Common myeloid progenitor, CD34-positive (primary cell): ENCODE measurements around the gene ADAT3.

ENCODE experiments used
- CTCF ChIA-PET: fragments of 350-600 bp; sonication (Branson Sonifier 250); formaldehyde crosslinking; loops from one replicate; lab custom pipeline; 2021; ENCODE audit warnings: antibody characterized with exemption; lab: Charles Lee
- POLR2A ChIA-PET: fragments of 350-600 bp; sonication (Branson Sonifier 250); formaldehyde crosslinking; loops from one replicate; lab custom pipeline; 2021; ENCODE audit warnings: antibody characterized with exemption; lab: Charles Lee
- DNase-seq, 3 donors: peaks; one replicate each; pipeline versions ENCODE4 v3.0.0 to v3.0.0-alpha.2; 2013
- H3K27ac ChIP-seq, 2 experiments: 1 replicate in 1 of 2; 2 replicates in 1 of 2; pipeline ENCODE4 v1.7.0; 2013; ENCODE audit warnings: inconsistent platforms in 2 of 2, low read length in 2 of 2, mild to moderate bottlenecking in 2 of 2, low read depth in 1 of 2, moderate library complexity in 1 of 2; ENCODE audit not compliant: severe bottlenecking in 2 of 2, insufficient read depth in 1 of 2, poor library complexity in 1 of 2
- H3K27me3 ChIP-seq, 5 experiments: replicated peaks in 2 of 5; 1 replicate in 3 of 5; 2 replicates in 2 of 5; pipeline versions ENCODE4 v1.6.1 to v1.7.0; 2013; ENCODE audit warnings: low read length in 4 of 5, mild to moderate bottlenecking in 2 of 5, moderate library complexity in 2 of 5, inconsistent platforms in 1 of 5; ENCODE audit not compliant: insufficient read depth in 5 of 5, control insufficient read depth in 4 of 5
- H3K36me3 ChIP-seq, 4 experiments: 1 replicate in 2 of 4; 2 replicates in 2 of 4; pipeline versions ENCODE4 v1.6.1 to v1.7.0; 2013; ENCODE audit warnings: low read length in 3 of 4, control low read depth in 1 of 4, mild to moderate bottlenecking in 1 of 4; ENCODE audit not compliant: control insufficient read depth in 4 of 4, insufficient read depth in 4 of 4
- H3K4me1 ChIP-seq, 4 experiments: 1 replicate in 3 of 4; 2 replicates in 1 of 4; pipeline versions ENCODE4 v1.6.1 to v1.7.1; 2013; ENCODE audit warnings: low read length in 3 of 4, mild to moderate bottlenecking in 3 of 4, control low read depth in 1 of 4, inconsistent platforms in 1 of 4, moderate library complexity in 1 of 4; ENCODE audit not compliant: control insufficient read depth in 4 of 4, insufficient read depth in 4 of 4; ENCODE audit errors: control extremely low read depth in 1 of 4
- H3K4me3 ChIP-seq, 7 experiments: 1 replicate in 4 of 7; 2 replicates in 3 of 7; pipeline versions ENCODE4 v1.5.1 to v1.7.0; 2013; ENCODE audit warnings: mild to moderate bottlenecking in 7 of 7, low read length in 6 of 7, moderate library complexity in 6 of 7, inconsistent platforms in 2 of 7, low read depth in 2 of 7, control low read depth in 1 of 7; ENCODE audit not compliant: insufficient read depth in 4 of 7, control insufficient read depth in 1 of 7; ENCODE audit errors: extremely low read depth in 1 of 7
- H3K9me3 ChIP-seq, 5 experiments: 1 replicate in 4 of 5; 2 replicates in 1 of 5; pipeline versions ENCODE4 v1.6.1 to v1.7.1; 2013; ENCODE audit warnings: low read length in 4 of 5, mild to moderate bottlenecking in 2 of 5, inconsistent platforms in 1 of 5, low read depth in 1 of 5, moderate library complexity in 1 of 5; ENCODE audit not compliant: control insufficient read depth in 4 of 5, insufficient read depth in 2 of 5; ENCODE audit errors: control extremely low read depth in 1 of 5
- WGBS: methylation state at CpG from one replicate; pipeline ENCODE4 v1.1.5; 2013; ENCODE audit not compliant: insufficient coverage; 5-methylcytosine and 5-hydroxymethylcytosine counted together

Gene ADAT3

DNA sequence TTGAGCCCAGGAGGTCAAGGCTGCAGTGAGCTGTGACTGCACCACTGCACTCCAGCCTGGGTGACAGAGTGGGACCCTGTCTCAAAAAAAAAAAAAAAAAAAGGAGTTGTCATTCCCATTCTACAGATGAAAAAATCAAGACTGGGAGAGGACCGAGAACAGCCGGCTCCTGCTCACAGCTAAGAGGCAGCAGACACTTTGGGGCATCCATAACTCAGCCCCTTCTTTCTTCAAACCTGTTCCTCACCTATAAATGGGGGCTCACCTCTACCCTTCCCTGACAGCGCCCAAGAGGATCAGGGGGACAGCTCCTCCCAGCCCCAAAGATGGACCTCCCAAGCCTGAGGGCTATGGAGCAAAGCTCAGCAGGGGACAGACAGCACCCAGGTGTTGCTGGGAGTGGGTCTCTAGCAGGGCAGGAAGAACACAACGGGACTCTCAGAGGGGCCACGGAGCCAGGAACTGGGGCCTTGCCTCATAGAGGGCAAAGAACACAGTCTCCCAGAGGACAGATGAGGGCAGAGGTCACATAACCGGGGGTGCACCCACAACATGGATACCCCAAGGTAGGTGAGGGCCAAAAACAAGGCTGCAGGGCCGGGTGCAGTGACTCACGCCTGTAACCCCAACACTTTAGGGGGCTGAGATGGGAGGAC, 38.4 kb upstream of the ADAT3 start:
- no peak overlapping the region for H3K4me3 ChIP-seq
- CTCF ChIA-PET: interaction anchor here (0.6 to 3.5 kb wide), 7 partner anchors 9 to 139 kb away, joined by 3 to 32 read pairs (median 4); no protein-coding TSS in a partner anchor
- no peaks in the 10 kb centered on the region for H3K27me3 ChIP-seq
- peaks cover 0 to 13% (median 9%) of the 10 kb centered on the region in 4 experiments for H3K36me3 ChIP-seq
- H3K27ac ChIP-seq: no peak overlapping the region
- POLR2A ChIA-PET: no interaction called here
- no peaks in the 10 kb centered on the region for H3K9me3 ChIP-seq
- WGBS: 92% methylated on average over 7 of the region's 8 CpGs
- H3K4me1 ChIP-seq: peaks cover 0 to 18% (median 15%) of the 10 kb centered on the region in 4 experiments
- no peak for DNase-seq

DNA sequence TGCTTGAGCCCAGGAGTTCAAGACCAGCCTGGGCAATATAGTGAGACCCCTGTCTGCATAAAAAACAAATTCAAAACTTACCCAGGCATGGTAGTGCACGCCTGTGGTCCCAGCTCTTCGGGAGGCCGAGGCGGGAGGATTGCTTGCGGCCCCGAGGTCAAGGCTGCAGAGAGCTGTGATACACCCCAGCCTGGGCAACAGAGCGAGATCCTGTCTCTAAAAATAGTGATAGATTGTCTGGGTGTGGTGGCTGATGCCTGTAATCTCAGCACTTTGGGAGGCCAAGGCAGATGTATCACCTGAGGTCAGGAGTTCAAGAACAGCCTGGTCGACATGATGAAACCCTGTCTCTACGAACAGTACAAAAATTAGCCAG, 37.9 kb upstream of the ADAT3 start:
- no peaks in the 10 kb centered on the region for H3K9me3 ChIP-seq
- no peak overlapping the region for H3K4me3 ChIP-seq
- H3K27ac ChIP-seq: no peak overlapping the region
- no peaks in the 10 kb centered on the region for H3K27me3 ChIP-seq
- peaks cover 0 to 14% (median 12%) of the 10 kb centered on the region in 4 experiments for H3K4me1 ChIP-seq
- H3K36me3 ChIP-seq: peaks cover 0 to 13% (median 10%) of the 10 kb centered on the region in 4 experiments
- ChIA-PET POLR2A (no interaction called here), CTCF (interaction anchor here (1.8 to 3.5 kb wide), 3 partner anchors 8 to 31 kb away, joined by 5 to 32 read pairs (median 10); no protein-coding TSS in a partner anchor)
- 94% methylated on average over 9 of the region's 9 CpGs for WGBS
- no peak for DNase-seq

DNA sequence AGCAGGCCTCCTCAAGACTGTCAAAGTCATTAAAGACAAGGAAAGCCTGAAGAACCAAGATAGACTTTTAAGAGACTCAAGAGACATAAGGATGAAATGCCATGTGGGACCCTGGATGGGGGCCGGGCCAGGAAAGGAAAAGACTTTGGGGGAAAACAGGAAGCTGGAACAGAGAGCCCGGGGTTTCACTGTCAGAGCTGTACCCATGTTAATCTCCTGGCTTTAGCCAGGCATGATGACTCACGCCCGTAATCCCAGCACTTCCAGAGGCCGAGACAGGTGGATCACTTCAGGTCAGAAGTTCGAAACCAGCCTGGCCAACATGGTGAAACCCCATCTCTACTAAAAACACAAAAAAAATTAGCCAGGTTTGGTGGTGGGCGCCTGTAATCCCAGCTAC, 36.2 kb upstream of the ADAT3 start:
- Histone ChIP-seq H3K36me3 (peaks cover 0 to 23% (median 20%) of the 10 kb centered on the region in 4 experiments), H3K4me3 (no peak overlapping the region), H3K9me3 (no peaks in the 10 kb centered on the region), H3K27me3 (no peaks in the 10 kb centered on the region), H3K27ac (no peak overlapping the region), H3K4me1 (peaks cover under 1 to 24% (median 20%) of the 10 kb centered on the region in 4 experiments)
- 89% methylated on average over 5 of the region's 7 CpGs for WGBS
- no peak for DNase-seq
- POLR2A ChIA-PET: no interaction called here
- CTCF ChIA-PET: no interaction called here

DNA sequence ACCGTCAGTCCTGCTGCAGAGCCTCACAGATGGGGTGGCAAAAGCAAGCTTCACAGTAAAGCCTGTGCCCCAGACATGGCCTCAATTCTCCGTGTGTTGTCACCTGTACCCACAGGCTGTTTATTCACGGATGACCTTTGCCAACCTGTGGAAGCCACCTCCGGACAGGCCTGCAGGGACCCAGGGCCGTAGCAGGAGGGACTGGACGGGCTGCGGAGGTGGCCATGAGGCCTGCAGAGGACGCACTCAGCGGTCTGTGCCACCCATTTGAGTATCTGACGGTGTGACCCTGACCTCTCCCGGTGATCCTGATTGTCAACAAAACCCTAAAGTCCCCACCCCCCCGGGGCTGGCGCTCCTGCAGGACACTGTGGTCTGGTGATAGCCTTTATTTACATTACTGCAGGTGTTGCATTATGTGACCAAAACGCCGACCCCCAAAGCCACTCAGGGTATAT, 34.0 kb upstream of the ADAT3 start:
- DNase-seq: no peak
- Histone ChIP-seq H3K4me3 (no peak overlapping the region), H3K36me3 (peaks cover 0 to 26% (median 20%) of the 10 kb centered on the region in 4 experiments), H3K27ac (no peak overlapping the region), H3K27me3 (no peaks in the 10 kb centered on the region), H3K4me1 (peaks cover 6 to 29% (median 20%) of the 10 kb centered on the region in 4 experiments), H3K9me3 (no peaks in the 10 kb centered on the region)
- CTCF ChIA-PET: no interaction called here
- 95% methylated on average over 15 of the region's 15 CpGs for WGBS
- POLR2A ChIA-PET: no interaction called here

DNA sequence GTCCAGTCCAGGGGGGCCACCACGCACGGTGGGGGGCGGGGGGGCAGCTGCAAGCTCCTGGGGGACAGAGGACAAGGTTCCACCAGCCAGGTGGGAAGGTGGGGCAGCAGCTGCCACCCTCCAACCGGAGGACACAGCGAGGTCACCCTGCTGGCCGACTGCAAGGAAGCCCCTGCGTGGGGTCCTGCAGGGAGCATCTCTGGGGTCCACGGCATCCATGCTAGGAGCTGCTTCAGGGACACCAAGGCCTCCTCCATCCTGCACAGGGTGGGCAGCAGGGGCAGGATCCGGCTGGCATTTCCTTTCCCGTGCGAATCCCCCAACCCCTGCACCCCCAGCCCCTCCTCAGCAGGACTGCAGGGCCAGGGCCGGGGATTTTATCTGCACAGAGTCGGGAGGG, 33.6 kb upstream of the ADAT3 start:
- Histone ChIP-seq H3K36me3 (peaks cover 0 to 26% (median 20%) of the 10 kb centered on the region in 4 experiments), H3K27ac (no peak overlapping the region), H3K4me3 (no peak overlapping the region), H3K9me3 (no peaks in the 10 kb centered on the region), H3K4me1 (peaks cover 6 to 34% (median 25%) of the 10 kb centered on the region in 4 experiments), H3K27me3 (no peaks in the 10 kb centered on the region)
- 100% methylated on average over 7 of the region's 13 CpGs for WGBS
- ChIA-PET POLR2A (no interaction called here), CTCF (interaction anchor here (0.9 kb wide), 1 partner anchor 13 kb away, joined by 3 read pairs; the partner anchor contains the start of gene ABHD17A)
- DNase-seq: no peak

DNA sequence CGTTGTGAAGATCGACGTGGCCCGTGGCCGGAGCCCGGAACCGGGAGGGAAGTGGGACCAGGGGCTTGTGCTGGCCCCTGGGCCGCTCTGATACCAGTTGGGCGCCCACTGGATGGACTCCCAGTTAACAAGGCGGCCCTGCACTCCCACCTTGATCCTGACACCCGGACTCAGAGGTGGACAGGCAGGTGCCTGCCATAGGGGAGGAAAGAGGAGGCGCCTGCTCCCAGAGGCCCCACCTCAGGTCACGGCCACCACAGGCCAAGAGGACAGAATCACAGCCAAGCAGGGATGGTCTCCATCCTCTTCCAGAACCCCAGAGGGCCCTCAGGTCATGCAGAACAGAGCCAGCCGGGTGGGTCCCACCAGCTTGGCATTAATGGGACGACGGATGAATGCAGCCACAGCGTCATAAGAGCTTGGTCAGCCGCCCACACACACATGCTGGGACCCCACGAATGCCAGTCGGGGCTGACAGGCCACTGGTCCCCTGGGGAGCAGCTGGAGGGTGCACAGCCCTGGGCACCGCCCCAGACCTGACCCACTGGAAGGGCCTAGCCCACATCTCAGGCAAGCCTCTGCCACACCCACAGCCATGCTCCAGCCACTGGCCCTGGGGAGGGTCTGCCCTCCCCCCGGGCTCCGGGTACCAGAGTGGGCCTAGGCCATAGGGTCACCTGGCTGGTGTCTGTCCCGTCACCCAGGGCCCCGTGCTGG, 32.2 kb upstream of the ADAT3 start:
- Histone ChIP-seq H3K27ac (peak overlapping the region in 1 of 2 experiments; percentile 95), H3K4me3 (no peak overlapping the region), H3K4me1 (peaks cover 6 to 35% (median 26%) of the 10 kb centered on the region in 4 experiments), H3K9me3 (no peaks in the 10 kb centered on the region), H3K27me3 (no peaks in the 10 kb centered on the region), H3K36me3 (peaks cover 0 to 26% (median 20%) of the 10 kb centered on the region in 4 experiments)
- POLR2A ChIA-PET: no interaction called here
- no peak for DNase-seq
- CTCF ChIA-PET: no interaction called here
- 92% methylated on average over 21 of the region's 25 CpGs for WGBS
